OCI-LY7 (cell line): ENCODE measurements around the gene MCF2L2. TPM values are rescaled to one million over a fixed set of nuclear protein-coding genes. Genes with fewer than 3 reads are reported as not detected.

Experiments used
- BruUV-seq: library from RNA; stranded (reverse); fragments of 400-500 nt; replicated peaks from 2 replicates; lab custom pipeline; 2021; lab: Mats Ljungman, UMichigan
- CTCF ChIA-PET: fragments of 300-600 bp; sonication (Branson Sonifier 250); formaldehyde crosslinking; loops from one replicate; lab custom pipeline; 2022; ENCODE audit warnings: antibody characterized with exemption; ENCODE audit not compliant: unreplicated experiment; lab: Charles Lee
- POLR2A ChIA-PET: fragments of 300-600 bp; sonication (Branson Sonifier 250); formaldehyde crosslinking; loops from one replicate; lab custom pipeline; 2022; ENCODE audit warnings: antibody characterized with exemption; lab: Charles Lee
- DNase-seq: peaks from one replicate; pipeline ENCODE4 v3.0.0-alpha.2; 2015; ENCODE audit warnings: low spot score
- H2AFZ ChIP-seq: fragments of 200-600 bp; sonication (generic), shearing (Covaris generic); 2 replicates; pipeline ENCODE4 v1.6.1; 2014; ENCODE audit warnings: mild to moderate bottlenecking, antibody characterized with exemption, low read length, moderate library complexity
- H3K27ac ChIP-seq: fragments of 200-600 bp; sonication (generic); 2 replicates; pipeline ENCODE4 v1.5.1; 2014; ENCODE audit warnings: mixed run types, low read depth, mild to moderate bottlenecking, moderate library complexity, low read length, inconsistent platforms; ENCODE audit not compliant: poor library complexity, severe bottlenecking
- H3K36me3 ChIP-seq: fragments of 200-600 bp; sonication (generic); 2 replicates; pipeline ENCODE4 v1.6.1; 2014; ENCODE audit warnings: mild to moderate bottlenecking, antibody characterized with exemption, low read length, moderate library complexity, mixed read lengths; ENCODE audit not compliant: insufficient read depth
- H3K4me1 ChIP-seq: fragments of 200-600 bp; sonication (generic); 2 replicates; pipeline ENCODE4 v1.5.1; 2014; ENCODE audit warnings: mild to moderate bottlenecking, low read length; ENCODE audit not compliant: insufficient read depth, poor library complexity, severe bottlenecking
- H3K4me2 ChIP-seq: fragments of 200-600 bp; sonication (generic); 2 replicates; pipeline ENCODE4 v1.6.1; 2014; ENCODE audit warnings: mild to moderate bottlenecking, low read length
- H3K4me3 ChIP-seq: fragments of 200-600 bp; sonication (generic); 2 replicates; pipeline ENCODE4 v1.5.1; 2014; ENCODE audit warnings: mild to moderate bottlenecking, low read depth, low read length; ENCODE audit not compliant: poor library complexity, severe bottlenecking
- H3K79me2 ChIP-seq: fragments of 200-600 bp; sonication (generic); 2 replicates; pipeline ENCODE4 v1.6.1; 2016; ENCODE audit warnings: low read depth, mild to moderate bottlenecking, low read length, moderate library complexity, mixed read lengths; ENCODE audit not compliant: insufficient read depth
- H3K9me2 ChIP-seq: fragments of 200-600 bp; sonication (generic); 2 replicates; pipeline ENCODE4 v1.6.1; 2016; ENCODE audit warnings: mild to moderate bottlenecking, low read length, mixed read lengths; ENCODE audit not compliant: insufficient read depth
- H3K9me3 ChIP-seq: fragments of 200-600 bp; sonication (generic); 2 replicates; pipeline ENCODE4 v1.6.1; 2014; ENCODE audit warnings: mild to moderate bottlenecking, mixed run types, low read length, mixed read lengths
- H4K20me1 ChIP-seq: fragments of 200-600 bp; sonication (generic); 2 replicates; pipeline ENCODE4 v1.6.1; 2014; ENCODE audit warnings: mild to moderate bottlenecking, antibody characterized with exemption, low read length, moderate library complexity, mixed read lengths; ENCODE audit not compliant: insufficient read depth
- CTCF ChIP-seq: fragments of 200-600 bp; sonication (generic); conservative IDR thresholded peaks from 2 replicates; pipeline ENCODE4 v1.5.1; 2014; ENCODE audit warnings: mild to moderate bottlenecking, antibody characterized with exemption, low read length, moderate library complexity, mixed read lengths
- EZH2phosphoT487 ChIP-seq: fragments of 200-600 bp; sonication (generic); IDR thresholded peaks from 2 replicates; pipeline ENCODE4 v1.6.1; 2018; ENCODE audit warnings: low read depth, borderline replicate concordance, mild to moderate bottlenecking, mixed run types, antibody characterized with exemption, low read length, moderate library complexity, mixed read lengths
- intact Hi-C: fragments of 100-400 bp; cut with micrococcal nuclease; formaldehyde crosslinking; loops from one replicate; pipeline ENCODE4 v1.10.0; 2022; ENCODE audit not compliant: unreplicated experiment
- total RNA-seq, 2 experiments: library from RNA; depleted of rRNA in 1 of 2; stranded (reverse); fragments of >200 nt in 1 of 2; shearing (Covaris generic) in 1 of 2; gene quantifications; 2 replicates each; pipeline ENCODE4 v1.2.3, GENCODE V29; 2014 to 2022

The MCF2L2 gene
- total RNA-seq, 2 experiments from 2014 or later: 6.6 to 8.0 TPM

GRCh38 chr3:183409219-183409618 is 19.2 kb downstream of the MCF2L2 start:
- no peak overlapping the region for H3K4me2 ChIP-seq
- no peak overlapping the region for H3K27ac ChIP-seq
- intact Hi-C loops: no loop called here
- H3K4me3 ChIP-seq: no peak overlapping the region
- DNase-seq: no peak
- H3K9me2 ChIP-seq: no peaks in the 10 kb centered on the region
- H3K79me2 ChIP-seq: no peaks in the 10 kb centered on the region
- no peak overlapping the region for H2AFZ ChIP-seq
- ChIA-PET CTCF (no interaction called here), POLR2A (interaction anchor here (0.9 to 2.6 kb wide), 3 partner anchors 9 to 21 kb away, joined by 3 to 13 read pairs (median 3); no protein-coding TSS in a partner anchor)
- no peaks in the 10 kb centered on the region for H3K4me1 ChIP-seq
- no TSS peak for BruUV-seq
- H4K20me1 ChIP-seq: no peaks in the 10 kb centered on the region
- TF ChIP-seq CTCF: no peak
- TF ChIP-seq EZH2phosphoT487: no peak
- no peaks in the 10 kb centered on the region for H3K9me3 ChIP-seq
- no peaks in the 10 kb centered on the region for H3K36me3 ChIP-seq

- BruUV-seq: no TSS peak
- H4K20me1 ChIP-seq: no peaks in the 10 kb centered on the region
- H2AFZ ChIP-seq: no peak overlapping the region
- DNase-seq: no peak
- no peaks in the 10 kb centered on the region for H3K4me1 ChIP-seq
- no peaks in the 10 kb centered on the region for H3K79me2 ChIP-seq
- POLR2A ChIA-PET: interaction anchor here (0.5 kb wide), 1 partner anchor 19 kb away, joined by 3 read pairs; no protein-coding TSS in a partner anchor
- intact Hi-C loops: no loop called here
- no peak overlapping the region for H3K4me3 ChIP-seq
- no peaks in the 10 kb centered on the region for H3K36me3 ChIP-seq
- no peak for TF ChIP-seq CTCF
- no peak for TF ChIP-seq EZH2phosphoT487
- no peaks in the 10 kb centered on the region for H3K9me3 ChIP-seq
- no peak overlapping the region for H3K4me2 ChIP-seq
- CTCF ChIA-PET: interaction anchor here (0.5 kb wide), 1 partner anchor 1141 kb away, joined by 3 read pairs; no protein-coding TSS in a partner anchor
- no peak overlapping the region for H3K27ac ChIP-seq
- H3K9me2 ChIP-seq: no peaks in the 10 kb centered on the region
These were observed 26.7 kb downstream of the MCF2L2 start for GRCh38 chr3:183401678-183402077.

GRCh38 chr3:183400352-183400751 is 28.1 kb downstream of the MCF2L2 start:
- H3K9me2 ChIP-seq: no peaks in the 10 kb centered on the region
- TF ChIP-seq CTCF: no peak
- TF ChIP-seq EZH2phosphoT487: no peak
- no peak overlapping the region for H2AFZ ChIP-seq
- H4K20me1 ChIP-seq: no peaks in the 10 kb centered on the region
- H3K79me2 ChIP-seq: no peaks in the 10 kb centered on the region
- no peak overlapping the region for H3K4me2 ChIP-seq
- H3K27ac ChIP-seq: no peak overlapping the region
- no TSS peak for BruUV-seq
- no peaks in the 10 kb centered on the region for H3K36me3 ChIP-seq
- POLR2A ChIA-PET: interaction anchor here (0.7 to 1.2 kb wide), 2 partner anchors 8 to 216 kb away, joined by 3 read pairs; no protein-coding TSS in a partner anchor
- CTCF ChIA-PET: no interaction called here
- no peak for DNase-seq
- no peaks in the 10 kb centered on the region for H3K4me1 ChIP-seq
- no peak overlapping the region for H3K4me3 ChIP-seq
- intact Hi-C loops: no loop called here
- no peaks in the 10 kb centered on the region for H3K9me3 ChIP-seq
